Dermis blood vessel endothelial cell (primary cell): ENCODE results near the gene FNIP1. TPM values are rescaled to one million over a fixed set of nuclear protein-coding genes. Genes with fewer than 3 reads are reported as not detected.
A peak's percentile ranks its signal among the peaks of the same experiment; 100 is the strongest.
"Not testable (repeated sequence)": the region's sequence is repeated elsewhere in the genome, so short reads cannot be mapped to it uniquely, and the experiment has no call there.

Experiments
- DNase-seq: peaks from one replicate; pipeline ENCODE4 v3.0.0; 2010
- total RNA-seq: library from RNA; depleted of rRNA; stranded (reverse); fragments of >200 nt; gene quantifications from 2 replicates; pipeline ENCODE4 v1.2.3, GENCODE V29; 2014

Gene FNIP1
- total RNA-seq = 30.2 and 37.3 TPM in 2 replicates

- peak; percentile 99 for DNase-seq
These were observed at the start of gene FNIP1 for GRCh38 chr5:131796793-131797693. FNIP1 (minus strand) TSS chr5:131797017; CDS start chr5:131796921, 96 bp downstream.

- DNase-seq = no peak
These were observed 49.7 kb upstream of the FNIP1 start for GRCh38 chr5:131846536-131846935.

GRCh38 chr5:131845828-131846227 is 49.0 kb upstream of the FNIP1 start:
- no peak for DNase-seq

GRCh38 chr5:131842971-131843370 is 46.2 kb upstream of the FNIP1 start:
- DNase-seq = not testable (repeated sequence)

- DNase-seq = not testable (repeated sequence)
These were observed 35.9 kb upstream of the FNIP1 start for GRCh38 chr5:131832702-131833101.

GRCh38 chr5:131825404-131826013 is 28.7 kb upstream of the FNIP1 start:
- no peak for DNase-seq

GRCh38 chr5:131824631-131825030 is 27.8 kb upstream of the FNIP1 start:
- no peak for DNase-seq

GRCh38 chr5:131821221-131821620 is 24.4 kb upstream of the FNIP1 start:
- DNase-seq = no peak

GRCh38 chr5:131818001-131818724 is 21.3 kb upstream of the FNIP1 start:
- no peak for DNase-seq

- DNase-seq = peak; percentile 85
These were observed 18.2 kb upstream of the FNIP1 start for GRCh38 chr5:131814990-131815389.

- no peak for DNase-seq
These were observed 15.7 kb upstream of the FNIP1 start for GRCh38 chr5:131812371-131813160.

GRCh38 chr5:131810510-131811249 is 13.9 kb upstream of the FNIP1 start:
- peak; percentile 34 for DNase-seq

GRCh38 chr5:131795879-131796792 is 681 bp downstream of the FNIP1 start:
- peak; percentile 71 for DNase-seq

GRCh38 chr5:131795228-131795627 is 1.6 kb downstream of the FNIP1 start:
- DNase-seq = no peak

- DNase-seq = no peak
These were observed 2.2 kb downstream of the FNIP1 start for GRCh38 chr5:131794586-131794985.

- no peak for DNase-seq
These were observed 3.9 kb downstream of the FNIP1 start for GRCh38 chr5:131792896-131793295.

GRCh38 chr5:131791866-131792265 is 5.0 kb downstream of the FNIP1 start:
- DNase-seq = no peak

GRCh38 chr5:131790550-131790949 is 6.3 kb downstream of the FNIP1 start:
- DNase-seq = no peak

GRCh38 chr5:131789765-131790164 is 7.1 kb downstream of the FNIP1 start:
- no peak for DNase-seq

GRCh38 chr5:131787736-131788135 is 9.1 kb downstream of the FNIP1 start:
- no peak for DNase-seq
